Gastroesophageal sphincter (tissue), 4 donors: Measurements from ENCODE around the gene HMGCL. TPM values are rescaled to one million over a fixed set of nuclear protein-coding genes. Genes with fewer than 3 reads are reported as not detected.

Experiments
- ATAC-seq: fragments of 150-250 bp; one replicate; pipeline ENCODE4 v1.9.1; 2016; ENCODE audit warnings: mild to moderate bottlenecking, moderate library complexity
- H3K27ac ChIP-seq, 4 donors: fragments of 200-600 bp; sonication (generic) in 3 of 4; 1 replicate in 3 of 4; 2 replicates in 1 of 4; pipeline ENCODE4 v1.5.1; 2016 to 2019
- H3K27me3 ChIP-seq: fragments of 200-600 bp; sonication (generic); one replicate; pipeline ENCODE4 v1.5.1; 2019
- H3K36me3 ChIP-seq, 2 donors: fragments of 200-600 bp; sonication (generic); one replicate each; pipeline ENCODE4 v1.5.1; 2019; ENCODE audit warnings: control low read depth in 1 of 2
- H3K4me1 ChIP-seq, 3 donors: fragments of 200-600 bp; sonication (generic); 1 replicate in 2 of 3; 2 replicates in 1 of 3; pipeline ENCODE4 v1.5.1; 2016 to 2019; ENCODE audit warnings: control low read depth in 2 of 3
- H3K4me3 ChIP-seq, 2 donors: fragments of 200-600 bp; sonication (generic); one replicate each; pipeline ENCODE4 v1.5.1; 2019; ENCODE audit warnings: mild to moderate bottlenecking in 1 of 2, moderate library complexity in 1 of 2
- H3K9me3 ChIP-seq, 3 donors: fragments of 200-600 bp; sonication (generic); one replicate each; pipeline ENCODE4 v1.5.1; 2017 to 2019; ENCODE audit warnings: control low read depth in 2 of 3
- CTCF ChIP-seq, 4 experiments: fragments of 200-600 bp in 2 of 4; fragments of 450-650 bp in 2 of 4; sonication (generic) in 1 of 4; IDR thresholded peaks; one replicate each; pipeline ENCODE4 v1.5.1; 2017 to 2019; ENCODE audit warnings: antibody characterized with exemption in 4 of 4, mild to moderate bottlenecking in 2 of 4, moderate library complexity in 2 of 4
- EP300 ChIP-seq: sonication (generic); formaldehyde crosslinking; IDR thresholded peaks from one replicate; pipeline ENCODE4 v1.6.1; 2017; ENCODE audit warnings: antibody characterized with exemption, mild to moderate bottlenecking
- POLR2A ChIP-seq, 2 donors: fragments of 450-650 bp; IDR thresholded peaks; one replicate each; pipeline ENCODE4 v1.6.1; 2017; ENCODE audit warnings: antibody characterized with exemption in 2 of 2, mild to moderate bottlenecking in 2 of 2, moderate library complexity in 1 of 2
- POLR2AphosphoS5 ChIP-seq: sonication (generic); formaldehyde crosslinking; IDR thresholded peaks from one replicate; pipeline ENCODE4 v1.6.1; 2017; ENCODE audit warnings: antibody characterized with exemption
- WGBS, 2 donors: methylation state at CpG; one replicate each; pipeline ENCODE4 v1.1.5; 2018; ENCODE audit warnings: low coverage in 1 of 2; 5-methylcytosine and 5-hydroxymethylcytosine counted together
- total RNA-seq, 4 donors: library from RNA; depleted of rRNA; stranded (reverse); fragments of >200 nt; gene quantifications; one replicate each; pipeline ENCODE4 v1.1.0, GENCODE V29; 2016

Gene HMGCL
- total RNA-seq, 4 donors from 2014 or later: 24.1 to 61.0 (median 47.2) TPM

DNA sequence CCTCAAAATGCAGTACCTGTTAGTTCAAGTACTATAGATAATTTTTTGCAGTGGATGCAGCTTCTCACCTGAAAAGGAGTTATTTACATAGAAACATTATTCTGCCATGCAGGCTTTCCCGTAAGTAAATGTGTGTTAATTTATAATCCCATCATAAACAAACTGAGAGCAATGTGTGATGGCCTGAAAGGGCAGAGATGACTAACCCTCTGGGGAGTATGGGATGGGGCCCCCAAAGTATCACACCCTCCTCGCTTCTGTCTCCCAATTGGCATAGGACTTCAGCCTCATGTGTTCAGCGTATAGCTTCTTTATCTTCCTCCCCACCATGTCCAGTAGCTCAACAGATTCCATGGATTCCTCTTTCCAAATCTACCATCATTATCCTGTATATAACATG lies 7.6 kb downstream of the HMGCL start:
- TF ChIP-seq CTCF (IDR thresholded peaks at IDR 0.05) (no peak), POLR2A (IDR thresholded peaks at IDR 0.05) (no peak), POLR2AphosphoS5 (no peak)
- no peak overlapping the region for H3K27ac ChIP-seq
- peaks cover 0 to 77% of the 10 kb centered on the region in 2 donors for H3K36me3 ChIP-seq
- WGBS, 2 donors: 77 to 83% methylated on average over 2 to 3 of the region's 3 CpGs
- ATAC-seq: no peak
- H3K4me3 ChIP-seq: no peak overlapping the region
- H3K9me3 ChIP-seq: no peaks in the 10 kb centered on the region
- no peaks in the 10 kb centered on the region for H3K4me1 ChIP-seq
- H3K27me3 ChIP-seq: no peaks in the 10 kb centered on the region

DNA sequence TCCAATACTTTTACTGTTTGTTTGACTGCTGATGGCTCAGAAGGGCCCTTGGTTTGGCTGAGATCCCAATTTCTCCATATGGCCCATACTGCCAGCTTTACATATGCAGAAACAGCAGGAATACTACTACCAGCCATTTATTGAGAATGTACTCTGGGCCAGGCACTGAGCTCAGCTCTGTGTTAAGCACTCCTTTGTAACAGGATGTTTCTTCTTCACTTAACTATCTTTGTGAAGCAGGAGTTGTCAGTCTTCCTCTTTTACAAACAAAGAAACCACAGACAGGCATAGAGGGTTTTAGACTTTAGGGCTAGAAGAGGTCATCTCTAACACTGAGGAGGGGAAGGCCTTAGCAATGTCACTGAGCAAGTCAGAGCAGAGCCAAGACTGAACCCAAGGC lies 8.3 kb downstream of the HMGCL start:
- H3K9me3 ChIP-seq: no peaks in the 10 kb centered on the region
- peaks cover 0 to 84% of the 10 kb centered on the region in 2 donors for H3K36me3 ChIP-seq
- TF ChIP-seq CTCF (IDR thresholded peaks at IDR 0.05) (no peak), POLR2A (IDR thresholded peaks at IDR 0.05) (no peak), POLR2AphosphoS5 (no peak), EP300 (no peak)
- H3K4me3 ChIP-seq: no peak overlapping the region
- no peak for ATAC-seq
- H3K27ac ChIP-seq: no peak overlapping the region
- H3K27me3 ChIP-seq: no peaks in the 10 kb centered on the region
- no peaks in the 10 kb centered on the region for H3K4me1 ChIP-seq

DNA sequence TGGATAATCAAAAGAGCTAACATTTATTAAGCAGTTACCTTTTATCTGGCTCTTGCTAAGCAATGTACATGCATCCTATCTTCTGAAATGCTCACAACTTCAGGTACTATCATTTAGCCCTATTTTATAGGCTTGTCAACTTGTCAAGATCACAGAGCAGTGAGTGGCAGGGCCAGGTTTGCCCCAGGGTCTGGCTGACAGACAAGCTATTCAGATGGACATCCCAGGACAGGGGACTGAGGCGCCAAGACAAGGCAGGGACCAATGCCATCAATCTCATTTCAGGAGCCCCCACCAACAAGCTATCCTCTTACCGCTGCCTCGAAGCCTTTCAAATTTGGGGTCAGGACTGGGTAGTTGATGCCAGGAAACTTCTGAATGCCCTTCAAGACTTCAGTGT lies 8.9 kb downstream of the HMGCL start:
- ATAC-seq: no peak
- Histone ChIP-seq H3K27ac (no peak overlapping the region), H3K4me3 (no peak overlapping the region), H3K36me3 (peaks cover 0 to 86% of the 10 kb centered on the region in 2 donors), H3K27me3 (no peaks in the 10 kb centered on the region), H3K4me1 (no peaks in the 10 kb centered on the region), H3K9me3 (no peaks in the 10 kb centered on the region)
- no peak for TF ChIP-seq POLR2A (IDR thresholded peaks at IDR 0.05)
- no peak for TF ChIP-seq EP300
- no peak for TF ChIP-seq CTCF (IDR thresholded peaks at IDR 0.05)
- WGBS, 2 donors: 87% methylated on average over 3 of the region's 3 CpGs; no CpG with 5 or more reads in 1 of the 2 donors

GRCh38 chr1:23814016-23814415 lies 11.2 kb downstream of the HMGCL start:
- no peaks in the 10 kb centered on the region for H3K9me3 ChIP-seq
- no peak for ATAC-seq
- no peak for TF ChIP-seq CTCF (IDR thresholded peaks at IDR 0.05)
- no peak for TF ChIP-seq POLR2A (IDR thresholded peaks at IDR 0.05)
- no peak for TF ChIP-seq EP300
- TF ChIP-seq POLR2AphosphoS5: no peak
- H3K27ac ChIP-seq: no peak overlapping the region
- H3K36me3 ChIP-seq: peaks cover 0 to 72% of the 10 kb centered on the region in 2 donors
- peaks cover 0 to 13% (median 0%) of the 10 kb centered on the region in 3 donors for H3K4me1 ChIP-seq
- 80 to 92% methylated on average over 1 to 2 of the region's 4 CpGs for WGBS, 2 donors
- no peaks in the 10 kb centered on the region for H3K27me3 ChIP-seq
- H3K4me3 ChIP-seq: no peak overlapping the region

- 51 to 59% methylated on average over 2 to 3 of the region's 3 CpGs for WGBS, 2 donors
- ATAC-seq: peak; percentile 36
- no peaks in the 10 kb centered on the region for H3K9me3 ChIP-seq
- no peak overlapping the region for H3K4me3 ChIP-seq
- peaks cover 0 to 13% (median 0%) of the 10 kb centered on the region in 3 donors for H3K4me1 ChIP-seq
- TF ChIP-seq CTCF (IDR thresholded peaks at IDR 0.05): peak in 3 of 4 experiments; percentile 25 to 58 (median 50)
- TF ChIP-seq EP300: no peak
- H3K27ac ChIP-seq: no peak overlapping the region
- no peaks in the 10 kb centered on the region for H3K27me3 ChIP-seq
- H3K36me3 ChIP-seq: peaks cover 0 to 64% of the 10 kb centered on the region in 2 donors
These were observed 14.2 kb downstream of the HMGCL start for GRCh38 chr1:23810818-23811540.
